GM18868 (cell line): Measurements from ENCODE around the gene GPBP1L1.

Source experiments
- ATAC-seq: cut with Tn5 transposase; IDR thresholded peaks from one replicate; pipeline ENCODE4 v1.9.1; 2021; ENCODE audit warnings: mild to moderate bottlenecking, moderate library complexity; ENCODE audit not compliant: unreplicated experiment

GPBP1L1 gene

GRCh38 chr1:45643321-45643720 lies 43.0 kb downstream of the GPBP1L1 start:
- no peak for ATAC-seq

- no peak for ATAC-seq
Observed at GRCh38 chr1:45640293-45640692, 46.0 kb downstream of the GPBP1L1 start.

GRCh38 chr1:45635211-45635610 lies 51.1 kb downstream of the GPBP1L1 start:
- no peak for ATAC-seq

GRCh38 chr1:45630429-45630828 lies 55.9 kb downstream of the GPBP1L1 start:
- ATAC-seq, result no peak

GRCh38 chr1:45629035-45629434 lies 57.3 kb downstream of the GPBP1L1 start:
- no peak for ATAC-seq

GRCh38 chr1:45623972-45624371 lies 62.4 kb downstream of the GPBP1L1 start, which contains the start of gene CCDC17:
Gene CCDC17 (minus strand): TSS chr1:45624054. CDS start chr1:45623909, 145 bp downstream.
- no peak for ATAC-seq

- no peak for ATAC-seq
Observed at GRCh38 chr1:45622524-45623394, 63.6 kb downstream of the GPBP1L1 start.

- no peak for ATAC-seq
Observed at GRCh38 chr1:45621895-45622523, 64.3 kb downstream of the GPBP1L1 start.

GRCh38 chr1:45621501-45621836 lies 64.9 kb downstream of the GPBP1L1 start:
- no peak for ATAC-seq

GRCh38 chr1:45620588-45621500 lies 65.5 kb downstream of the GPBP1L1 start:
- ATAC-seq, result no peak

GRCh38 chr1:45619149-45619921 lies 67.0 kb downstream of the GPBP1L1 start:
- no peak for ATAC-seq

- ATAC-seq, result no peak
Observed at GRCh38 chr1:45617618-45618017, 68.7 kb downstream of the GPBP1L1 start.

- ATAC-seq, result no peak
Observed at GRCh38 chr1:45615885-45616284, 70.4 kb downstream of the GPBP1L1 start.

- ATAC-seq, result no peak
Observed at GRCh38 chr1:45612941-45613579, 73.3 kb downstream of the GPBP1L1 start.

GRCh38 chr1:45610589-45611226 lies 75.6 kb downstream of the GPBP1L1 start:
- no peak for ATAC-seq

GRCh38 chr1:45608175-45609156 lies 77.9 kb downstream of the GPBP1L1 start:
- ATAC-seq, result no peak

- no peak for ATAC-seq
Observed at GRCh38 chr1:45607404-45608074, 78.8 kb downstream of the GPBP1L1 start.

GRCh38 chr1:45604239-45604638 lies 82.1 kb downstream of the GPBP1L1 start:
- no peak for ATAC-seq
